Hepatic stellate cell (primary cell): Measurements from ENCODE around the gene INTS1.

Source experiments
- DNase-seq: peaks from one replicate; pipeline ENCODE4 v3.0.0; 2011; ENCODE audit warnings: low spot score

Gene INTS1

DNA sequence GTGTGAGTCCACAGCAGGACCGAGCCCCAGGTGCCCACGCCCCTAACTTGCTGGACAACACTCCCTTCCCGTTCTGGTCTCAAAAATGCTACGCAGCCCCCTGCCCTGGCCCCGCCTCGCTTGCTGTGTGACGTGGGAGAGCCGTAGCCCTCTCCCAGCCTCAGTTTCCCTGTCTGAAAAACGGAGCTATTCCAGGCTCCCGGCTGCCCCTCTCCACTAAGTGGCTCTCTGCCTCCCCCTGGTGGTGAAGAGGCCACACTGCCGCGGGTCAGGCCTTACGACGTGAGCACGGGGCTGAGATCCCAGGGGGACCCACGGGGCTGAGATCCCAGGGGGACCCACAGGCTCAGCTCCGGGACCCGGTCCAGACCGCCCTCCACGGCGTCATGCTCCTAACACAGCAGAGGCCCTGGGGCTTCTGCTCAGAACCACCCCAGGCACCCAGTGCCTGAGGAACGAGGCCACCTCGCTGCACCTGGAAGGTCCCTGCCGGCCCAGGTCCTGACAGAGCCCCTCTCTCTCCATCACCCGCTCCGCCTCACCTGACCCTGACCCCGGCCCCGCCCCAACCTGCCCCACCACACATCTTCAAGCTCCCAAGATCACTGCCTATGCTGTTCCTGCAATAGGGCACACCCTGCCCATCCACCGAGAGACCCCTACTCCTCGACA, 71.6 kb downstream of the INTS1 start:
- DNase-seq: peak; percentile 80

DNA sequence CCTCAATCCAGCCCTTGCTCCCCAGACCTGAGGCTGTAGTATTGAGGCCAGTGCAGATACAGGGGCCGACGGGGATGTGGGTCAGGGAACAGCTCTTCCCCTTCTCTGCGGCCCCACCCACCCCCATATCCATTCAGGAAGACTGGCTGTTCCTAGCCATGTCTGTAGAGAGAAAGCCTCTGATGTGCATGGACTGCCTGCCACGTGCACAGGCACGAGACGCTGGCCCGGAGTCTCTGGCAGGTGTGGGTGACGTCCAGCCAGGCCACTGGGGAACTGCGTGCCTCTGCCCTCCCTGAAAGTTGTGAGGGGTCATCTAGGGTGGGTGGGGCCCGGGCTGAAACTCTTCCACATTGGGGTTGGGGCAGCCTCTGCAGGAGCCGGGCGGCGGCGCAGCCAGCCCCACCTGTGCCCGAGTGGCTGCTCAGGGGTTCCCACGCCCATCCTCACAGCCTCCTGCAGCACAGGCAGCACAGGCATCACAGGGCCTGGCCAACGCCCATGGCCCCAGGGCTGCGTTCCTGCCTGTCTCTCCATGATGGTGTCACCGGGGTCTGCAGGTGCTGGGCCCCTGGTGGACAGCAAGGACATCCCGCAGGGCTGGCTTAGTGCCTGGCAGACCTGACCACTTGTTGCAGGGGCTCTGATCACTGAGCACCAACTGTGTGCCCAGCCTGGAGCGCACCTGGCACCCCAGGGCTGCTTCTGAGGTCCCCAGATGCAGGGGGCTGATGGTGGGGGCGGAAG, 72.4 kb downstream of the INTS1 start:
- no peak for DNase-seq

DNA sequence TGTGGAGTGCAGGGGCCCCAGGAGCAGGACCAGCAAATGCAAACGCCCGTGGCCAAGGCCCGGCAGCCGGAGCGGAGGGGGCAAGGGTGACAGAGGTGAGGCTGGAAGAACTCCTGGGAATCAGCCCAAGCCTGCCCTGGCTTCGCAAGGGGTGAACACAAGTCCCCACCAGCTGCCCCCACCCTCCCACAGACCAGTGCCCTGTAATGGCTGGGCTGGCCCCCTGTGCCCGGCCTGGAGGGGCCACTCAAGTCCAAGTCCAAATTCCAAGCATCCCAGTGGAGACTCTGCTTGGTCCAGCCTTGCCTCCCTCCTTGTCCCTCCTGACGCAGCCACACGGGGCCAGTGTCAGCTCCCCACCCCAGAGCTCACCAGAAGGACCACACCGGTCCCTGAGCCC, 73.0 kb downstream of the INTS1 start:
- DNase-seq: no peak

DNA sequence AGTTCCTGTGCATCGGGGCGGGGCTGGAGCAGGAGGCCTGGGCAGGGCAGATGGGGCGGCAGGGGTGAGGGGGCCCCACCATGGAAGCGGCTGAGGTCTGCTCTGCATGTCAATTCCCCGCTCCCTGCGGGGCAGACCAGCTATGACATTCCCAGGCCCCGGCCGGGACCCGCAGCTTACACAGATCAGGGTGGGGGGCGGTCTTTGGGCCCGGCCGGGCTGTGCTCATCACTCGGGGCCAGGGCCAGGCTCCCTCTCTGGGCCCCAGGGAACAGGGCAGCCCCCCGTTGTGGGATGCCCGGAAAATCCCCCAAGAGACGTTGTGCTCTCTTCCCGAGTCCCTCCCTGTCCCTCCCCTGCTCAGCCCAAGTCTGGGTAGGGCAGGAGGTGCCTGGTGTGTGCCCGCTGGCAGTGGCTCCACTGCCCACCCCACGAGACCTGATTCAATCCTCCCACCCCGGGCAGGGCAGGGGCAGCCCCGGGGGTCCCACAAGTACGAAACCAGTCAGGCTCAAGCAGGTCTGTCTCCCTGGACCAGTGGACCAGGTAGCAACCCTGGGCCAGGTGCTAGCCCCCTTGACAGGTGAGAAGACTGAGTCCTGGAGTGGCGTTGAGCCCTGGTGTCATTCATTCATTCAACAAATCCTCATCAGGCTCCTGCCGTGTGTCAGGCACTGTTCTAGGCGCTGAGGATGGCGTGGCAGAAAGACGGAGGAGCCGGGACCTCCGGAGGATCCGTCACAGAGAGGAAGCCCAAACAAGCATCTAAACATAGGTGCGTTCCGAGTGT, 73.9 kb downstream of the INTS1 start:
- no peak for DNase-seq

DNA sequence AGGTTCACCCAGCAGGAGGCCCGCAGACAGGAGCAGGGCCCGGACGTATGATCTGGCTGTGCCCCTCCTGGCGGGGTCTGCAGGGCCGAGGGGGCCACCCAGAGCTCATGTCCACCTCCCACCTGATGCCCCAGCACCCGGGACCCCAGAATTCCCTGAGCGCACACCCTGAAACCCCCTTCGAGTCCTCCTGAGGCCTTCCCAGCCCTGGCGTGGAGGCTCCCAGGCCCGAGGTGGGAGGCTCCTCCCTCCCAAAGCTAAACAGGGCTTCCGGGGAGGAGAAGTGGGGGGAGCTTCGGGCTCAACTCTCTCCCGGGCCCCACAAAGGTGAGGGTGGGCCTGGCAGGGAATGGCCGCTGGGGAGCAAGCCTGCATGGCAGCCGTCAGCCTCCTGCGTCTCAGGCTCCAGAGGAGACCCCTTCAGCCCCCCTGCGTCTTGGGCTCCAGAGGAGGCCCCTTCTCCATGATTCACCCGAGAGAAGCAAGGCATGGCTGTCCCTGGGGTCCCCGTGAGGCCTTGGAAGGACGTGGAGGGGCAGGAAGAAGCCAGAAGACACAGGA, 75.2 kb downstream of the INTS1 start:
- DNase-seq: no peak

DNA sequence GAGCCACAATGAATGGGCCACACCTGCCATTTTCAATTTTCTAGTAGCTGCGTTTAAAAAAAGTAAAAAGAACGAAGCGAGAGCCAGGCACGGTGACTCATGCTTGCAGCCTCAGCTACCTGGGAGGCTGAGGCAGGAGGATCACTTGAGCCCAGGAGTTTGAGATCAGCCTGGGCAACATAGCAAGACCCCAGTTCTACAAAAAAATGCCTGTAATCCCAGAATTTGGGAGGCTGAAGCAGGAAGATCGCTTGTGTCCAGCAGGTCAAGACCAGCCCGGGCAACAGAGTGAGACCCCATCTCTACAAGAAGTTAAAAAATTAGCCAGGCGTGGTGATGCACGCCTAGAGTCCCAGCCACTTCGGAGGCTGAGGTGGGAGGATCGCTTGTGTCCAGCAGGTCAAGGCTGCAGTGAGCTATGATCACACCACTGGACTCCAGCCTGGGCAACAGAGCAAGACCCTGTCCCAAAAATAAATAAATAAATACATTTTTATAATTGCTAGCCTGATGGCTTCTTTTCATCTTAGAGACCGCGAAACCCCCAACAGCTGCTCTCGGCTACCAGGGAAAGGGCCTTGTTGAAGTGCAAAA, 77.0 kb downstream of the INTS1 start:
- no peak for DNase-seq

DNA sequence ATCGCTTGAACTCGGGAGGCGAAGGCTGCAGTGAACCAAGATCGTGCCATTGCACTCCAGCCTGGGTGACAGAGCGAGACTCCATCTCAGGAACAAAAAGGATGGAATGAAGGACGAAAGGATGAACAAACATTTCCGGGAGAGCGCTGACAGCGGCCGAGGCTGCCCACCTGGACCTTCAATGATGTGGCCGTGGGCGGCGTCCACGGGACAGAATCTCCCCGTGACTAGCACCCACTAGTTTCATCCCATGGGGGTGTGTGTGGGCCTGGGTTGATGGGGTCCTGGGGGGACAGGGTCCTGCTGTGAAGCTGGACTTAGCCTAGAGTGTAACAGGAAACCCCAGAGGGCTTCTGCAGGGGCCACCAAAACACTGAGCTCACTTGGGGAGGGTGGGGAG, 77.7 kb downstream of the INTS1 start:
- DNase-seq: no peak

DNA sequence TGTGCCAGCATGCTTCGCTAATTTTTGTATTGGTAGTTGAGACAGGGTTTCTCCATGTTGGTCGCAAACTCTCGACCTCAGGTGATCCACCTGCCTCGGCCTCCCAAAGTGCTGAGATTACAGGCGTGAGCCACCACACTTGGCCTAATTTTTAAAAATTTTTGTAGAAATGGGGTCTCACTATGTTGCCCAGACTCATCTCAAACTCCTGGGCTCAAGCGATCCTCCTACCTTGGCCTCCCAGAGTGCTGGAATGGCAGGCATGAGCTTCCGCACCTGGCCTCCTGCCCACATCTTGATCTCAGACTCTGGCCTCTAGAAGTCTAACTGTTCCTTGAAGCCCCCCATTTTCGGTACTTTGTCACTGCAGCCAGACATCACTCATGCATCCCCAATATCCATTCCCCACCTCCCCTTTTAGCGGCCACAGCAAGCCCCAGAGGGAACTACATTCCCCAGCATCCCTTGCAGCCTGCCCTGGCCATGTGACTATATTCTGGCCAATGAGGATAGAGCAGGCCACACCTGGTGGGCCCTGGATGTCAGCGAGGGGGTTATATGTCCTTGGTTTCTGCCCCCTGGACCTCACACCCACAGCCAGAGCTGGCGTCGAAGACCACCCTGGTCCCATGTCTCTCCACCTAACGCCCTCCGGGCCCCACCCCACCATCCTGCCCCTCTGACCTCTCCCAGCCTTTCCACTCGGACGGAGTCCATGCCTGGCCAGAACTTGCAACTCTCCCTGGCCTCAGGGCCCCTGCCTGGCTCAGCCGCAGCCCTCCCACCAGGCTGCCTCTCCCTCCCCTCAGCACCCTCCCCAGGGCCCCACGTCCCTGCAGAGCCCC, 78.7 kb downstream of the INTS1 start:
- peak; percentile 73 for DNase-seq

DNA sequence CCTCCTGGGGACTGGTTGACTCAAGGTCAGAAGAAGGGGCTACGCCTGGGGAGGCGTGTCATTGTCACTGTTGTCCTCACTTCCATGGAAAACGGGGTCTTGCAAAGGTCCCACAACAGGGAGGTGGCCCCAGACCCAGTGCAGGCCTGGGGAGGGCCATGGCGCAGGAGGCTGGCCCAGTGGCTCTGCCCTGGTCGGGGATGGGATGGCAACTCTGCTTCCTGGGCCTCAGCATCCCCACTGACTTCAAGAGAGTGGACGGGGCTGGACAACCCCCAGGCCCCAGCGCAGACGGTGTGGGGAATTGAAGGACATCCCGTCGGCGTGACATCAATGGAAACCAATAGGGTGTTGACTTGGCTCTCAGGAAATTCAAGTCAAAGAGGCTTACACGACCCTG, 80.1 kb downstream of the INTS1 start:
- DNase-seq: no peak

DNA sequence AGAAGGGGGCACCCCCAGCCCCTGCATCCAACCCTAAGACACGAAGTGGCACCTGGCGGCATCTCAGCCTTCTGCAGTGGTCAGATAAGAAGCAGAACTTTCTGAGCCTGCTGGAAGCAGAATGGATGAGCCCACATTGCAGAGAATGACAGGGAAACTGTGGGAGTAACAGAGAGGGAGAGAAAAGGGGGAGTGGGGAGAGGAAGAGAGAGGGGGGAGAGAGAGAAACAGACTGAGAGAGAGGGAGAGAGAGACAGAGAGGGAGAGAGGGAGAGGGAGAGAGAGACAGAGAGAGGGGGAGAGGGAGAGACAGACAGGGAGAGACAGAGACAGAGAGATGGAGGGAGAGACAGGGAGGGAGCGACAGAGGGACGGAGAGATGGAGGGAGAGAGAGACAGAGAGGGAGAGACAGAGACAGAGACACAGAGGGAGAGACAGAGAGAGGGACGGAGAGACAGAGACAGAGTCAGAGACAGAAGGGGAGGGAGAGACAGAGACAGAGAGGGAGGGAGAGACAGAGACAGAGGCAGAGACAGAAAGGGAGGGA, 80.9 kb downstream of the INTS1 start:
- no peak for DNase-seq

DNA sequence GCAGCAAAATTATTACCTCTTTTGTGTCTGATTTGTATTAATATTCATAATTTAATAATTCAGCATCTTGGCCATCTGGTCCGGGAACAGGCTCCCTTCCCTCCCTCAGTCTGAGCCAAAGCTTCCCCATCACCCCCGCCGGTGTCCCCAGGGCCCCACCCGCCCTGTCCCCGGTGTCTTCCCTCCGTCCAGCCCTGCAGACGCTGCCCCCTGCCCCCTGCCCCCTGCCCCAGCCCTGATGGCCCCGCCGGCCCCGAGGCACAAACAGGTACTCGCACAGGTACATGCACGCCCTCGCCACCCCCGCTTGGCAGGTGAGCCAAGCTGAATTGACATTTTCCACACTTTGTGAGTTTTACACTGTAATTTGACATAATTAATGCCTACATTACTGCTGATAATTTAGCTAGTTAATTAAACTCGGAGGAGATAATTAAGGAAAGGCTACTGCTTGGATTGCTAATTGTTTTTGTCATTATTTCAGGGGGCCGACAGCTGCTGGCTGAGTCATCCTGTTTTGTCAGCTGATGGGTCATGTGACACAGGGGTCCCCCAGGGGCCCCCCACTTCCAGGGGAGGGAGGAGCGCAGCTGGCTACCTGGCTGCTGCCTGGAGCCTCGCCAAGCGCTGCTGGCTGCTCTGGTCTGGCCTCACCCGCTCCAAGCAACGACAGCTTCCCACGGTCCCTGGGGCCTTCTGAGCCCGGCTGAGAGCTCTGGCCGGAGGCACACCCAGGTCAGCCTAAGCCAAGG, 81.5 kb downstream of the INTS1 start:
- no peak for DNase-seq

DNA sequence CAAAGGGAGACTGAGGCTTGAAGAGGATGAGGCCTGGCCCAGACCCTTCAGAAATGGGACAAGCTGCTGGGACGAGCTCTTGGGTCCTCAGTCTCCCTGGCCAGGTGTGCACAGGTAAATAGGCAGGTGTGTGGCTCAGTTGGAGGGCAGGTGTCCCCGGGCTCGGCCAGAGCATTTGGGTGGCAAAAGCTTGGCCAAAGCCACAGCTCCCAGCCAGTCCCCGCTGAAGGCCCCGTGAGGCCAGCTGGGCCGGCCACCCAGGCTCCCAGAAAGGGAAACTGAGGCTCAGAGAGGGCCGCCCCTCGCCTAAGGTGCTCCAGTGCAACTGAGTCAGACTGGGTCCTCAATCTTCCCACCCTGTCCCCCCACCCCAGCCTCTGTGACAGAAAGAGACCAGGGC, 82.2 kb downstream of the INTS1 start:
- DNase-seq: no peak

DNA sequence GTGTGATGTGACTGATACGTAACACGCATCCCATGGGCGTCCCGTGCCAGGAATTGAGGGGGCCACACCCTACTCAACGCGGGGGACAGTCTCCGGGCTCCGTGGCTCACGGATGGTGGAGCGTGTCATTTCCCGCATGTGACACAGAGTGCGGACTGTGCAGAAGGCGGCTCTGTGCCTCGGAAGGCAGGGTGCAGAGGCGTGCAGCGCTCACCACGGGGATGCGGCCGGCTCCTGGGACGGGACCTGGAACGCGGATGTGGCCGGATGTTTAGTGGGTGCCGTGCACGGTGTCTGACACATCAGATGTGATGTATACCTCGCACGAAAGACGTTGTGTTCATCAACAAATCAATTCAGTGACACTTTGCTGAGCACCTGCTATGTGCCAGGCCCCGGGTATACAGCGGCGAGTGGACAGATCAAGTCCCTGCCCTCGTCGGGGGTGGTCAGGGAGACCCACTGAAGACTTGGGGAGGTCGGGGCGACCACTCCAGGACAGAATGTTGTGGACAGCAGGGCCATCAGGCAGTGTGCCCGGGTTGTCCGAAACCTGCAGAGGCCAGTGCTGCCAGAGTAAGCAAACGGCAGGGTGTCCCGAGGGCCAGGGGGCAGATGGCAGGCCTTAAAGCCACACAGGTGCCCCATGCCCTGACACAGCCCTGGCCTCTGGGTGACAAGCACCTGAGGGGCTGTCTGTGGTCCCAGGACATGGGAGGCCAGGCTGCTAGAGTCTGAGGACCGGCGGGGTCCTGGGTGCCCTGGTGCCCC, 83.0 kb downstream of the INTS1 start:
- no peak for DNase-seq
